GM19035 (cell line): ENCODE data around the gene CABP7.

Experiments
- ATAC-seq: cut with Tn5 transposase; IDR thresholded peaks from one replicate; pipeline ENCODE4 v1.9.1; 2021; ENCODE audit not compliant: unreplicated experiment

Gene CABP7

DNA sequence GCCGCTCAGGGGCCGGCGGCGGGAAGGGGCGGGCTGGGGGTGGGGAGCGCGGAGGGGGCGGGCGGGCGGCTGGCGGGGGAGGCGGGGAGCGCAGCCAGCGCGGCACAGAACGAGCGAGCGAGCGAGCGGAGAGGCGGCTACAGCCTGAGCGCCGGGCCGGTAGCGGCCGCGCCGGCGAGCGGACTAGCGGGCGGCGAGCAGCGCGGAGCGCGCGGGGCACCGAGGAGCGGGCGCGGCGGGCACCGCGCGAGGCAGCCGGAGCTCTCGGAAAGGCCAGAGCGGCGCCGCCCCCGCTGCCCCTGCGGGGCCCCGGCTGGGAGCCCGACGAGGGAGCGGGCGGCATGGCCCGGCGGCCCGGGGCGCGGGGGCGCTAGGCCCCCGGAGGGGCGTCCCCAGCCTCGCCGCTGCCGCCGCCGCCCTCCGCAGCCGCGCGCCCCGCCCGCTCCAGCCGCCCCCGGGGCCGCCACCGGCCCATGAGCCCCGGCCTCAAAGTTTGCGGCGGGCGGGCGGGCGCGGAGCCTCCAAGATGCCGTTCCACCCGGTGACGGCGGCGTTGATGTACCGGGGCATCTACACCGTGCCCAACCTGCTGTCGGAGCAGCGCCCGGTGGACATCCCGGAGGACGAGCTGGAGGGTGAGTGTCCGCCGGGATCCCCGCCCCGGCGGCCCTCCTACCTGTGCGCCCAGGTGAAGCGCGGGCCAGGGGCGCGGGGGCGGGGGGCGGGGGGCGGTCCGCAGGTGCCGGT lies at the start of gene CABP7:
Gene CABP7 (plus strand): TSS at position 105 of the 747 bp plus-strand sequence. CDS start 422 bp downstream, at position 527.
- no peak for ATAC-seq

GRCh38 chr22:29670626-29671025 lies 49.2 kb upstream of the CABP7 start:
- no peak for ATAC-seq

GRCh38 chr22:29673361-29674066 lies 46.3 kb upstream of the CABP7 start:
- ATAC-seq: no peak

DNA sequence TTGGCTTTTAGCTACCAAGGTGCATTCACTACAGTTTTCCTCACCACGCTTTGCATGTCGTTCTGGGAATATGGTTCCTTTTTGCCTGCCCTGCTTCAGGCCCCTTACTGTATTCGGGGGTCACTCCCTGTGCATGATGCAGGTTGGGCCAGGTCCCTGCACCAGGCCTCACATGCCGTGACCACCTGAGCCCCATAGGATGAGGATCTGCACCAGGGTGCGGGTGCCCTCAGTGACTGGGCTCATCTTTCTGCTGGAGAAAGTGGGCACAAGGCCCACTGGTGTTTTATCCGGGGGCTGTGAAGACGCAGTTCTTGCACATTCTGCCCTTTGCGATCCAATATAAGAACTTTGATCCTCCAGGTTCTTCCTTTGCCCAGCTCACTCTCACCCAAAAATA lies 45.7 kb upstream of the CABP7 start:
- ATAC-seq: no peak

- ATAC-seq: no peak
Observed at GRCh38 chr22:29679316-29679715, 40.5 kb upstream of the CABP7 start.

DNA sequence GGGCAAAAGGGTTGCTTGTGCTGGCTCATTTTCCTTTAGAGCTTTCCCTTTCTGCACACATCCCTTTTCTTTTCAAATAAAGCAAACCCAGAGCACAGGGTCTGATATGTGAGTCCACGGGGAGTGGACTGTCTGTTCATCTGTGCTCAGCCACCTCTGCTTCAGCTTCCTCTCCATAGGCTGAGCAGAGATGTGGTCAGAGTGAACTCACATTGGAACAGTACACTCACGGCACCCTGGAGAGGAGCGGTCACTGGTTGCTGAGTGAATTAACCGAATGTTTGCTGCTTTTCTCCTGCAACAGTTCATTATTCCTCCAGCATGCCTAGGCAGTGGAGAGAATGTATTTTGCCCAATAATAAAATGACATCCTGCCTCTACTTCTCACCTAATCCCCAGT lies 36.3 kb upstream of the CABP7 start:
- ATAC-seq: no peak

DNA sequence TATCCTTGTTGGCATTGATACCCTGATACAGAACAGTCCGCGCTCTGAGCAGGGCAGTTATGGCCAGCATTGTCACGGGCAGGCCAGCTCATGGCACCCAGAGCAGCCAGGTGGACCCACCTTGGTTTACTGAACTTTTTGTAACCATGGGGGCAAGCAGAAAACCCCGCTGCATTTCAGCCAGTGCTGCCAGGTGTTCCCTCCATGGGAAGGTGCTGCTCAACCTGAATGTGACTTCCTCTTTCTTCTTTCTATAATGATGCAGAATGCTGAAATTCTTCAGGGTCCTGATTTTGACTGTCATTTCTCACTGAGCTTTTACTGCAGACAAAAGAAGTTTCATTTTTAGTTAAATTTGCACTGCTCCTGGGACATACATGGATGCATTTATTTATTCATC lies 35.6 kb upstream of the CABP7 start:
- no peak for ATAC-seq

- no peak for ATAC-seq
Observed at GRCh38 chr22:29689206-29689879, 30.5 kb upstream of the CABP7 start.

DNA sequence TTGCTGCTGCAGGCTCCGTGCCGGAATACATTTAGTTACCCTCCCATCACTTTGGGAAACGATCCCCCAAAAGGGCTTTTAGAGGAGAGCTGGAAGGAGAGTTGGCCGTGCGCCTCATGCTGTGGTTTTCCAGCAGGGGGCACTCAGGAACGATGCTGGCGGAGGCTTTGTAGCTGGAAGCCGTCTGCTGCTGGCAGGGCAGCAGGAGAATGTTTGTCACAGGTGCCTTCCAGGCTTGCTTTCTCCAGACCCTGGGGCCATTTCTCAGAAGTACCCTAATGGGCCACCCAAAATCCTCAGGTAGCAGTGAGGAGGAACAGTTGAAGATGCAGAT lies 30.0 kb upstream of the CABP7 start:
- ATAC-seq: no peak

DNA sequence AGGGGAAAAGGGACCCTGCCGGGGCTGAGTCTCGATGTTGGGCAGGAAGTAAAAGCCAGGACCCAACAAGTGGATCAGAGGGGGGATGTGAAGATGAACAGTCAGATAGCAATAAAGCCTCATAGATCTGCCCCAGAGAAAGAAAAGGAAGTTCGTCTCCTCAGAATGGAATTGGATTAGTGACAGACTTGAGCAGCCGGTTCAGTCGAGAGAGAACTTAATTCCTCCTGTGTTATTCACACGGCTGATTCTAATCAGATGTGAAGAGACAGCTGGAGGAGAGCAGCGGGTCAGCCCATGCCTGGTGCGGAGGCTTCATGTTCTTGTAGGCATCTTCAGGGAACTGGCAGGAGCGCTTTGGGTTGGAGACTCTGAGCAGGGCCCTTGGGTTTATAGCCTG lies 29.3 kb upstream of the CABP7 start:
- ATAC-seq: no peak

GRCh38 chr22:29691636-29692326 lies 28.0 kb upstream of the CABP7 start:
- ATAC-seq: no peak

DNA sequence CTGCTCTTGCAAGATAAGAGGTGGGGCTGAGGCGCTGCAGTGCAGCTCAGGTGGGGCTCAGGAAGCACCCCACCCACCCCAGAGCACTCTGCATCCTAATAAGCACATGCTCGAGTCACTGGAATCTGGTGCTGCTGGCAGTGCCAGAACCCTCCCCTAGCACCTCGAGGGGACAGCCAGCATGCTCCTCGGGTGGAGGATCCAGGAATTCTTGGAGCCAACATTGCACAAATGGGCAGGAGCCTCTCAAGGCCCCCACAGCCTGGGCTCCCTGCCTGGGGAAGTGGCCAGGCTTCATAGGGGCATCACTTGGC lies 27.5 kb upstream of the CABP7 start:
- no peak for ATAC-seq

DNA sequence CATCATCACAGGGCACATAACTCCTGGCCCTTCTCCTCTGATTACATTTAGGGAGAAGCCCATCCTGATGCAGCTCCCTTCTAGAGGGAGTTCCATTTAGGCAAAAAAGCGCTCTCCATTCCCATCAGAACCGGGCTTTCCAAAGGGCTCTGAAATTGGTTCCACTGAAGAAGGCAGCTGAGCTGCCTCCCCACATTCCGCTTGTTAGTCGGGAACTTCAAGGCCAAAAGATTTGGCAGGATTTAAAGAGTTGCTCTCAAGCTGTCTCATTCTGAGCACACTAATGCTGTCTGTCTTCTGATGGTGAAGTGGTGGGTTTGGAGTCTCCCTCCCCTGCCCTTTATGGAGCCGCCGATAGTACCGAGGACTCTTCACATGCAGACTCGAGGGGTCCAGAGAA lies 26.6 kb upstream of the CABP7 start:
- ATAC-seq: no peak

- no peak for ATAC-seq
Observed at GRCh38 chr22:29693671-29694070, 26.1 kb upstream of the CABP7 start.

GRCh38 chr22:29695129-29695926 lies 24.5 kb upstream of the CABP7 start:
- ATAC-seq: no peak

DNA sequence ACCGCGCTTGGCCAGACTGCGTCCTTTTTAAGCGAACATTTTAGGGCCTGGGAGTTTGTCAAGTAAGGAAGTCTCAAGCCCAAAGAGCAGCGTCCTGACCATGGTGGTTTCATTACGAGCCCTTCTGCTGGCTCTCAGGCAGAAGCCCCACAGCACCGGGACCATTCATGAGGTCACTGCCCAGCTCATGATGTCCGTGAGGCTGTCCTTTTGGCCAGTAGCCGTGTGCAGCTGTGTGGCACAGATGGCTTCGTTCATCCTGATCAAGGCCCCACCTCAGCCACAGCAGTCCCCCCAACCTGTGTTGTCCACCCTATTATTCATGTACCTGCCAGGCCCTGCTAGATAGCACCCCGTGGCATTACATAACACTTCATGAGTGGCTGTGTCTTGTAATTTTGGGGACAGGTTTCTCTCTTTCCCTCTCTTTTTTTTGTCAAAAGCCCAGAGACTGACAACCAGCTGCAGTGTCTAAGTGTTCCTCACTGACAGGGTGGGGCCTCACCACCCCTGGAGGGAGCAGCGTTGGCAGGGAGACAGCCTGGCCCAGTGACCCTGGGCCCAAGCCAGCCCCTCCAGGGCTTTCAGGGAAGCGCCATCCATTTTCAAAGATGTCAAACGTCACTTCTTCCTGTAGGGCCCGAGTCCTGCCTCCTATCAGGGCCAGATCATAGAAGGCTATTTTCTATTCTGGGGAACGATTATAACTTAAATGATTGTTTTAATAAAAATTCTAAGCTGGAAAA lies 21.8 kb upstream of the CABP7 start:
- ATAC-seq: no peak

DNA sequence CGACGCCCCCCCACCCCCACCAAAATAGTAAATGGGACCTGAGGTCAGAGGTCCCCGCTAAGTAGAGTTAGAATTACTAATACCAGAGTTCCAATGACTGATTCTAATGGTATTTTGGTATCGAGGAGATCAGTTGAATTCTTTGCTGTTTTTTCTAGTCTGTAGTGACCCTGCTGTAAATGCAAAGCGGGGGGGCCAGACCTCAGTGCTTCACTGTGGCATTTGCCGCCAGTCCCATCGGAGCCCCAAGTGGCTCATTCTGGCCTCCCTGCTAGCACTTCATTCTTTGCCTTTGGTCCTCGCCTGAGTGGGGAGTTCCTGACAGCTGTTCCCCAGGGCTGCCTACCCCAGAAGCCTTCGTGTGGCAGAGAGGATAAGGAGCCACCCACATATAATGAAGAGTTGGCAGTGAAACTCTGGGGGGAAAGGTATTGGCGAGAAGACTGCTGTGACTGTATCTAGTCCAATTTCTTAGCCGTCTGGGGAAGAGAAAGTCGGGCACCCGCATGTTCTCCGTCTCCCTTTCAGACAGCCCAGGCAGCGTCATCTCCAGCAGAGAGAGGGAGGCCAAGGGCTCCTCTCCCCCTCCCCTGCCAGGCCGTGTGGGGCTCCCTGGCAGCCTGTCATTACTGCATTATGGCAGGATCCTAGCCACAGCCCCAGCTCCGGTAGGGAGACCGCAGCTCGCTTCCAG lies 19.4 kb upstream of the CABP7 start:
- no peak for ATAC-seq

DNA sequence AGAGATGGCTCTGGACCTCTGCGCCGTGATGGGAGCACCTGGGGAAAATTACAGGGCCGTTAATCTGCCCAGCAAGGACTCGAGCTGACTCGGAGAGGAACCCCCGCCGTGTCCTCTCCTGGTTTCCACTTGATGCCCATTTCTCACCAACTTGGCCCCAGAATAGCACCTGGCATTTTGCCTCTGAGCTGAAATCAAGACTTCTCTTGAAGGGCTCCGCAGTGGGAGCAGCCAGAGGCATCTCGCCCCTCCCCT lies 19.0 kb upstream of the CABP7 start:
- no peak for ATAC-seq

GRCh38 chr22:29701155-29701999 lies 18.4 kb upstream of the CABP7 start:
- no peak for ATAC-seq
